GM19035 (cell line): ENCODE results near the gene FRK.
"Not testable (repeated sequence)": the region's sequence is repeated elsewhere in the genome, so short reads cannot be mapped to it uniquely, and the experiment has no call there.

ENCODE experiments used
- ATAC-seq: cut with Tn5 transposase; IDR thresholded peaks from one replicate; pipeline ENCODE4 v1.9.1; 2021; ENCODE audit not compliant: unreplicated experiment

The FRK gene

DNA sequence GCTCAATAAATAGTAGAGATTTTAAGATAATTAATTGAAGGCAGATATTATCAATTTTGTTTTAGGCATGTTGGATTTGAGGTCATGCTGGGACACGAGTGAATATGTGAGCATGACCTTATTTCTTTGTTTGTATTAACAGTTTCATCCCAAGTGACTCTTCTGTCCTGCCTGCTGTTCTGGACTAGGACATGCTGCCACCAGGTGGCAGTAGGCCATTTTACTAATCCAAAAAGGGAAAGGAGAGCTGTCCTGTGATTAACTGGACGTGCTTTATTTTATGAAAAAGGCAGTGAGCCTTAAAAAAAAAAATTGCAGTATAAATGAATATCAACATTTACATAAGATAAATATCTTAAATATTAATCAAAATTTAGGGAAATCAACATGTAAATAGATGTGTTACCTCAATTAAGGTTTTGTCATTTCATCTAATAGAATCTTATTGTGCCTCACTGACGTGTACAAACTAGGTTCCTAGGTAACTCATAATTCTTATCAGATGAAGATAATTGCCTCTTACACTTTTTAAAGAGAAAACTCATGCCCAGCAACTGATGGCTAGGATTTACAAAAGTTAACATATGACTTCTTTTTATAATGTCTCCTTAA, 49.8 kb downstream of the FRK start:
- peak; percentile 53 for ATAC-seq

DNA sequence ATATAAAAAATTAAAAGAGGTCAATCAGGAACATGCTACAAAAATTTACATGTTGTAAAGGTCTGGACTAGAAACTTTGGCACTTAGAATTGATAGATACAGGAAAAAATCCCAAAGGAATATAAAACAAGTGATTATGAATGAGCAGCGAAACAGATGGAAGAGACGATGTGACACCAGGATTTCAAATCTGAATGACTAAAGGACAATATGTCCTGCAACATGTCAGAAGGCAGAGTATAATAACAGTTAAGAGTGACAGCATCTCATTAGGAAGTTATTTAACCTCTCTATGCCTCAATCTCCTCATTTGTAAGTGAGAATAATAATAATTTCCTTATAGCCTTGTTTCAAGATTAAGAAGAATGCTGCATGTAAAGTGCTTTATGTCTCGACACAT, 50.3 kb downstream of the FRK start:
- ATAC-seq: no peak

DNA sequence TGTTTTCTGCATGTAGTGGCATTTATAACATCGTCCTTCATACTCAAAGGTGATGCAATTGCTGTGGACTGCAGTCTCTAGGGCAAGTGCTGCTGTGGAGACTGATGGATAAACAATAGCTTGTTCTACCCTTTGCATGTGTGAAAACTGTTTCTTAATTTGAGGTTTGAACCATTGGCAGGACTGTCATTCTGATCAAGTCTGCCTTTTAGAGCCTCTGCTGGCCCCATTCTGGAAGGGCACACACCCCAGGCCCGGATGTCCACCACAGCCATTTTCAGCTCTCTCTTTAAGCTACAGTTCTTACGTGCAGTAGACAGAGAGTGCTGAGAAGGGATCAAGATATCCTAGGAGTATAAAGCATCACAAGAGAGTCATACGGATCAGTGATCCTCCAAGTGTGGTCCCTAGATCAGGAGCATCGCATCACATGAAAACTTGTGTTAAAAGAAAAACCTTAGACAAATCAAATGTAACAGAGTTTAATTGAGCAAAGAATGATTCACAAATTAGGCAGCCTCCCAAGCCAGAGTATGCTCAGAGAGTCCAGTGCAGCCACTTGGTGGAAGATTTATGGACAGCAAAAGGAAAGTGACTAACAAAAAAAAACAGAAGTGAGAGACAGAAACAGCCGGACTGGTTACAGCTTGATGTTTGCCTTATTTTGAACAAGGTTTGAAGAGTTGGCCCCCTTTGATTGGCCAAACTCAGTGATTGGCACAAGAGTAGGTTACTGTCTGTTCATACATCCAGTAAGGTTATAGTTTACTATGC, 52.0 kb downstream of the FRK start:
- ATAC-seq: peak; percentile 57

DNA sequence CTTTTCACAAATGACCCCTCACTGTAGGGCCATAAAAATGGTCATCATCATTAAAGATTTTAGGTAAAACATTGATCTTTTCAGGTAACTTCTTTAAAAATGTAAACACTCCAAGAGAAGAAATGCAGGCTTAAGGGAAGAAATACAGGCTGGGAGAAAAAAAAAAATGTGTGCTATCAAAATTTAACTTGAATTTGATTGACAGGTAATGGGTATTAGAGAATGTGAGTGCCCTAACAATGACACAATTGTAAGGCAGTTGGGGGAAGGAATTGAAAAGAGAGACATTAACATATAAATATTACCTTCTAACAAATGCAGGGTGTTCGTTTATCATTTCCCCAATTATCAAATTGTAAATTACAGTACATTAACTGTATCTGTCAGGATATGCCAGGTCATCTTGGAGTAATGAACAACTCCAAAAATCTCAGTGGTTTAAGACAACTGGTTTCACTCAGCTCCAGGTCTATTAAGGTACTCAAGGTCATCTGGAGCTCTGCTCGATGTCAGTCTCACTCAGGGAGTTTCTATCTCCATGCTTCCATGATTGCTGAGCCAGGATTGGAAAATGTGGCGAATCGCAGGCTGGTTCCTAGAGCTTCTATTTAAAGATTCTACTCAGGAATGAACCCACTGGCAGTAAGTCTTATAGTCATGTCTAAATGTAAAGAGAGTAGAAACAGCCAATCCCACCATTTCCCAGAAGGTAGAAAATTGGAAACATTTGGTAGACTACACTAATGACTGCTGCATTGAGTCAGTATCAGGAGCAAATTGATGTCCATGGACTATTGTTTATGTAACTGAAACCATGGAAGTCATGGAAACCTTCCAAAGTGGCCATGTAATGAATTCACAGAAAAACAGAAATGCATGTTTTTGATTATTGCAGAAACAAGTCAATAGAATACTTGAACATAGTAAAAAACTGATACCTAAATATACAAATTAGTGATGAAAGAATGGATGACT, 55.6 kb downstream of the FRK start:
- no peak for ATAC-seq

DNA sequence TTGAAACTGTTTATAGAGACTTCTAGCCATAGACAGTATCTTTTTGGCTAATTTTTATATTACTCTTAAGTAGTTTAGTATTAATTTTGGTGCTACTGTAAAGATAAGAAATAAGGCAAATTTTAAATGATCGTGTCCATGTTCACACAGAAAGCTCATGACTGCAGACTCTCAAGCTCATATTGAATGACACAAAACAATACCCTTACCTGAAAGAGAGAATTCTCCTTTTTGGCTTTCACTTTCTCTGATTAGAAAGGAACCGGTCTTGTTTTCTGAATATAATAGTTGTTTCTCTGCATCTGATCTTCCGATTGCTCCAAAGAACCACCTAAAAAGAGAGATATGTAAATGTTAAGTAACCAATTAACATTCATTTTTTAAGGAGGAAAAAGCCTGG, 57.0 kb downstream of the FRK start:
- peak; percentile 81 for ATAC-seq

DNA sequence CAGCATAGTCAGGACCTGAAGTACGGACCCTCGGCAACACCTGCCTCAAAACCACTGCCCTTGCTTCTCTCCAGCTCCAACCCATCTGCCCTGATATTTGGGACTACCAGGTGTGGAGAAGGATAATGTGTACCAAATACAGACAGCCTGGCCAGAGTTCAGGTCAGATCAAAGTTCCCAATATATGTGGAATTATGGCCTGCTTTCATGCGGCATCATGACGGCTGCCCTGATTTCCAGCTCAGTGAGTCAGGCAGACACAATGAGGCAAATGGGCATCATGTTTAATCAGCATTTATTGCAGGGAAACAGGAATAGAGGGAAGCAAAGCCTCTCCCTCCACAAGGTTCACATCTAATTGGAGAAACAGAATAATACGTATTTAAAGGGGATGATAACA, 57.9 kb downstream of the FRK start:
- no peak for ATAC-seq

DNA sequence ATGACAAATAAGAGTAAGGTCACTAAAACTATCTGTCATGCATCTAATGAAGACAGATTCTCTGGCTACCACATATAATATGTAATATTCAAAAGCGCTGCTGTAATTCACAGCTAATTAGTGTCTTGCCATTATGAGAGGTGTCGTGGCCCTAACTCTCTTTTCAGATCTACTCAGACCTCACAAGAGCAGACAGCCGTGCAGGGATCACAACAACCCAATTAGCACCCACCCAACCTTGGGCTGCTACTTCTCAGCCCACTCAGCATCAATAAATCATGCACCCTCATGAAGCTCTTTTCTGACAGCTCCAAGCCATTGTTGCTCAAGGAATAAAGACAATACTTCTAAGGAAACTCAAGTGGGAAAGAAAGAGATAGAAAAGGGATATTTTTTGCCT, 61.5 kb downstream of the FRK start:
- ATAC-seq: no peak

DNA sequence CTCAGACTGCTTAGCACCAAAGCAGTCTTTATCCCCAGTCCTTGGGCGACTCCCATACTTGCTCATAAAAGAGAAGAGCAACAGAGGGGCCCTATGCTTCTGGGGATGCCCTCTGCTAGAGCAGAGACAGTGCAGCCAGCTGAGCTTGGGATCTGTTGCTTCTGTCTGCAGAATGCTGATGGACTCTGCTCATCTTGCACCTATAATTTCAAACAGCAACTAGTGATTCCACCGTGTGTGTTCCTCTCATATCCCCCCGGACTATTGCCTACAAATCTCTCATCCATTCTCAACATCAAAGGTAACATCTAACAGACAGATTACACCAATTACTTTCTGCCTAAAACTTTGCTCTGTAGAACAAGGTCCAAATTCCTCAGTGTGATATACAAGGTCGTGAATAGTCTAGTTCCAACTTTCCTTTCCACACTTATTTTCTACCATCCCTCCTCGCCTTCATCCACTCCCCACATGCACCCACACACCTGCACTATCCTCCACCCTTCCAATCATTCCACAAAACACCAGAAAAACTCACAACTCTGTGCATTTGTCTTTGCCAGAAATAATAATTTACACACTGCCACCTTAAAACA, 62.6 kb downstream of the FRK start:
- no peak for ATAC-seq

DNA sequence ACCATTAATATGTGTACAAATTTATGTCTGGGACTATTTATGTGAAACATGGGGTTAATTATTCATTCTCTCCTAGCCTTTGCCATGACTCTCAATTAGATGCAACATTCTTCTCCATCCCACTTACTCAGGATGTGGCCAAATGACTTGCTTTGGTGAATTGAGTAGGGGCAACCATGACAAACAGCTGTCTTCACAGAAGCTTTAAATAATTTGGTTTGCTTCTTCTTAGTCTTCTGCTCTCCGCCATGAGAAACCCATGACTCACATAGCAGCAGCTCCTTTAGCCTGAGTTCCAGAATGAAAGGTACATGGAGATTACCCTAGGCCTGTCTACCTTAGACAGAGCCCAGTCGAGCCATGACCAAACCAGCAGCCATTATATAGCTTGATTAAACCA, 74.7 kb downstream of the FRK start:
- no peak for ATAC-seq

DNA sequence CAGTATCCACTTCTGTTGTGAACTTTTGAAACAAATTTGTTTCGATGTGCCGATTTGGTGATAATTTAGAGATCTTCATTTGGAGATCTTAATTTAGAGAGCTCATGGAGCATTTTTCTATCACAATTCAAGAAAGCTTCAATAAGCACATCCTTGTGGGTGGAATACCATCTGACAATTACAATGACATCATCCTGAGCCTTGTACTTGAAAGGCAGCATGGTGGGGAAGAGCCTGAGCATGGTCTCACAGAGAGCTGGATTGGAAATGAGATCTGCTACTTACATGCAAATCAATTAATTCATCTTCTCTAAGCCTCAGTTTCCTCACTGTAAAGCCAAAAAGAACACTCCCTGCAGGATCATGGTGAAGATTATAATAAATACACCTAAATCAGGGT, 75.9 kb downstream of the FRK start:
- no peak for ATAC-seq

DNA sequence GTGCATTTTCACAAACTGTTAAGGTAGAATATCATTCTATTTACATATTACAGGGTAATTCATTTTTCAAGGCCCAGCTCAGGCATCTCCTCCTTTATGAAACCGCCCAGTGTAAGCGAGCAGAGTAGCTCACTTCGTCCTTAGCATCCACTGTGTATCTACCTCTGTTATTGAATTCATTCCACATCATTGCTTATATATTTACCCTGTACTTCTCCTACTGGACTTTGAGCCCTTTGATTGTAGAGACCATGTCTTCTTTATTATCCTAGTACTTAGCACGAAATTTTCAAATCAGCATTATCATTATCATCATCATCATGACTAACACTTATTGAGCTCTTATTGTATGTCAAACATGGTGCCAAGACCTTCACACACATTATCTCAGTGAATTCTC, 76.7 kb downstream of the FRK start:
- ATAC-seq: no peak

DNA sequence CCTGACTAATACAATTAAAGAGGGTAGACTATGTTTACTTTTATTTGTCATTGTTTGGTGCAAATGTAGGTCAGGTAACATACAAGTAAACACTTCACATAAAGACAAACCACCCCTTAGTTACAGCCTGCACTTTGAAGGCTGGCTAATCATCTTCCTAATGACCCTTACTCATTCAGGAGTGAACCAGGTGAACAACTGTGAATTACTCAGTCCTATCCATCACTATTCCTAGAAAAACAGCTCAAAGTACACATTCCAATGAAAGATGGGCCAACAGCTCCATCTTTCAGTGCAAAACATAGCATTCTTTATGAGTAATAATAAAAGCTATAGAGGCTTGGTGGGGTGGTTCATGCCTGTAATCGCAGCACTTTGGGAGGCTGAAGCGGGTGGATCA, 78.2 kb downstream of the FRK start:
- no peak for ATAC-seq

DNA sequence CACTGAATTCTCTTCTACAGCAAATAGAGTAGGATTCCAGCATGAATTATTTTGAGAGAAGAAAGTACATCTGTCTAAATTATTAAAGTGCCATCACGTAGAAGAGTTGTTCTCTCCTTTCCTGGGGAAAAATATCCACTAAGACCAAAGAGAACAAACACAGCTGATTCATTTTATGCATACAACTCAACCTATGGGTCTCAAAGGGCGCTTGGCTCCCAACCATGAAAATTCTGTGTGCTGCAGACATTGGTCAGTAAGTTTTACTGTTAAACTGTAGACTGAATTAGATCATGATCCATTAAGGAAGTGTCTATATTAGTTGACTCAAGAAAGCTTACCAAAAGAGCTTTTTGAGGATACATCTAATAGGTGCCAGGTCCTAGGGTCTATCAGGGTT, 83.5 kb downstream of the FRK start:
- no peak for ATAC-seq

DNA sequence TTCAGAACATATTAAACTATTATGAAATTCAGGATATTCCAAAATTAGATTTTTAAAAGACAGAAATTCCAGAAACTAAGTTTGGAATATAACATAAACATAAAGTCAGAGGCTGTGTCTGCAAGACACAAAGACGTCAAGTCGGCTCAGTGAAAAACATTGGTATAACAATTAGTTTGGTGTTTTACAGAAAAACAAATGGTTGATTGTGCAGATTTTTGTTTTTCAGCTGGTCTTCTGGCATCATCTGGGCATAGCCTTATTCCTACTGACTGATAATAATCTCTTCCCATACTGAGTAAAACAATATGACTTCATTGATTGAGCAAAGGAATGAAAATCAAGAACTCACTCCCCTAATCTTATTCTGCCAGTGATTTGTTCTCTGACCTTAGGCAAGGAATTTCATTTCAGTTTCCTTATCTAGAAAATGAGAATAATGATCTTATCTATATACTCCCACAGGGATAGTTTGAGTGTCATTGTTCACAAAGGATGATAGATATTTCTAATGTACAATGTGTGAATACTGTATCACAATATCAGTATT, 84.3 kb downstream of the FRK start:
- no peak for ATAC-seq

DNA sequence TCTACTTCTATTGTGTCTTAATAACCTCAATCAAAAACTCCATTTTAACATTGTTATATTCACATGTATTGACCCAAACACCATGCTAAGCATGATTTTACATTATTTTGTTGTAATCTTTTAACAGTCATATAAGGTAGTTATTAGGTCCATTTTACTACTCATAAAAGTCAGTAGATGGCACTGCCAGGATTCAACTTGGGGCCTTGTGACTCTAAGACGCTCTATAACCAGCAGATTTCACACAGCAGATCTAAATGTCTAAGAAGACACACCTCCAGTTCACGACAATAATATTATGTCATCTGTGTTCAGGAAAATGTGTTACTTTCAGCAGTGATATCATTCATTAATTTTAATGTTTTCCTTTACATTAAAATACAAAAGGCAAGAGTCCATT, 88.0 kb downstream of the FRK start:
- no peak for ATAC-seq

DNA sequence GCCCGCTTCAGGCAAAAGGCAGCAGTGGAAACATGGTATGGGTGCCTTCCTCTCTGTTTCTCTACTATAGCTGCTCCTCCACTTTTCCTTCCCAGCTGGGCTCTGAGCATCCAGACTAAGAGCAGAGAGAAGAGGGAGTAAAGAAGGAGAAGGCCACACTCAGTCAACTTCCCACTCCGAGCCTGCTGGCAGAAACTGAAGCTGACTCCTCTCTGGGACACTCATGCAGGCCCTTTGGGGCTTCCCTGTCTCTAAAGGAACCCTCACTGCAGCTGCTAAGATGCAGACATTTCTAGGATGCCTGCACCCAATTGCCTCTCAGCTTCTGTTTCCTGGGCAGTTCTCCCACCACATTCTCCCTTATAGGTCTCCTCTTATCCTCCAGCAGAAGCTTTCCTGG, 88.9 kb downstream of the FRK start:
- ATAC-seq: no peak

DNA sequence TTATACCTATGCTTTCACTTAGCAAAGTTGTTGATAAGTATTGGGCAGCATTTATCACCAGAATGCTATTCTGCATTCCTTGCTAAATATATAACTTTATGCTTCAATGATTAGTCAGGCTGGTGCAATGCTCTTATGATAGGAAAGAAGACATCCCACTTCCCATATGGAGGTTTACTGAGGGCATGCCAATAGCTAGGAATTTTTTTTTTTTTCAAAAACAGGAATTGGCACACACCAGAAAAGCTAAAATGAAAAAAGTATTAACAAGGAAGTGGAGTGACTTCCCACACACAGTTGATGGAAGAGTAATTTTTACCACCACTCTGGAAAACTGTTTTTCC, 90.8 kb downstream of the FRK start:
- ATAC-seq: no peak

DNA sequence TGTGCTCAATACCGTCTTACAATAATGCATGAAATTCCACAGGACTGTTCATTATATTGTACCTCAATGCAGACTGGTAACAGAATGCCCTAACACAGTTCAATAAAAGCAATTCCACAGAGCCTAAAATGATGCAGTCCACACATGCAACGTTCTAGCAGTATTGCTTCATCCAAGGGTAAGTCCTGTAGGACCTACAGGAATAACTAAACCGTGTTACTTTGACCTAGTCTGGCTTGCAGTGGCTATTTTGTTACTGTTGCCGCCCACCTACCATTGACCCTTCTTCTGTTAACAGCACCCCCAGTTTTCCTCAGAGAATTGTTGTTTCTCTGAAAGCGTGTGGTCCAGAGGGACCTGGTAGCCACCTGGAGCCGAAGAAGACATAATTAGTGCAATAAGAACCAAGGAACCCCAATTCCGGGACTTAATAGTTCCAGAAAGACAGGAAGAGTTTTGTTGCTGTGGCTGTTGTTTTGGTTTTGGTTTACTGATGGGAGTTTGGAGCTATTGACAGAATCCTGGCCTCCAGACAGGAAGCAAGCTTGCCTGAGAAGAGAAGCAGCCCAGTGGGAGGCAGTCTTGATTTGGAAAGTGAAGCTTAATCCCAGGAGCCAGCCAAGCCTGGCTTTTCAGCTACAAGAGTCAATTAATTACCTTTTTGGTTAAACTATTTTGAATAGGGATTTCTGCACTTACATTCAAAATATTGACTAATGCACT, 91.3 kb downstream of the FRK start:
- ATAC-seq: no peak

DNA sequence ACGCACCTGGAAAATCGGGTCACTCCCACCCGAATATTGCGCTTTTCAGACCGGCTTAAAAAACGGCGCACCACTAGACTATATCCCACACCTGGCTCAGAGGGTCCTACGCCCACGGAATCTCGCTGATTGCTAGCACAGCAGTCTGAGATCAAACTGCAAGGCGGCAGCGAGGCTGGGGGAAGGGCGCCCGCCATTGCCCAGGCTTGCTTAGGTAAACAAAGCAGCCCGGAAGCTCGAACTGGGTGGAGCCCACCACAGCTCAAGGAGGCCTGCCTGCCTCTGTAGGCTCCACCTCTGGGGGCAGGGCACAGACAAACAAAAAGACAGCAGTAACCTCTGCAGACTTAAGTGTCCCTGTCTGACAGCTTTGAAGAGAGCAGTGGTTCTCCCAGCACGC, 100.4 kb downstream of the FRK start:
- not testable (repeated sequence) for ATAC-seq

DNA sequence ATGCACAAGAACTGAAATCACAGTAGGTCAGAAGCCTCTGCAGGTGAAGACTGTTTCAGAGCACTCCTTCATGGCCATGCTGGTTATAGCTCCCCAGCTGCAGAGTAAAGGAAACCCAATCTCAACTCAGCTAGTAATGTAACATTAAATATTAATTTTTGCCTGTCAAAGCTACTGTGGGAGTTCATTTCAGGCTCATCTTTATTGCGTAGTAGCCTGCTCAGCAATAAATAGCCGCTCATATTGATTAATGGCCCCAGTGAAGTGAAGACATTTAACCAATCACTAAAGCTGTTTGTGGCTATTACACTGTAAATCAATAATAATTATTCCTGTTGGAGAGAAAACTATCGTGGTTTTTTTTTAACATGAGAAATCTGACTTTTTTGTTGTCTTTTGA, 101.7 kb downstream of the FRK start:
- no peak for ATAC-seq

DNA sequence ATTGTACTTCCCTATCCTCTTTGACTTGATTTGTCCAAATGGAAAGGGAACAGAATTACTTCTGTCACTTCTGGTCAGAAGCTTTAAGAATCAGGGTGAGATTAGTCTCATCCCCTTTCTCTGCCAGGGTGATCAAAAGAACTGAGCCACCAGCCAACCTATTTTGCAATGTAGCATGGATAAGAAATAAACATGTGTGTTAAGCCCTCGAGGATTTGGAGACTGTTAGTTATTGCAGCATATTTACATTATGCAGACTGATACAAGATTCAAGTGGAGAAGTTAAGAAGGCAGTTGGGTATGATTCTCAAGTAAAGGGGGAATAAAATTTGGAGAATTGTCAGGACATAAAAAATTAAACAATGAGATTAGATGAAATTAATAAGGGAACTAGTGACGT, 106.0 kb downstream of the FRK start:
- ATAC-seq: no peak
